Inferior parietal cortex (tissue), 1 donor: Measurements from ENCODE around the gene ZSCAN16.
"Not testable (repeated sequence)": the region's sequence is repeated elsewhere in the genome, so short reads cannot be mapped to it uniquely, and the experiment has no call there.

ENCODE experiments used
- DNase-seq: peaks from one replicate; pipeline ENCODE4 v3.0.0-alpha.2; 2016; ENCODE audit errors: extremely low spot score

The ZSCAN16 gene

DNA sequence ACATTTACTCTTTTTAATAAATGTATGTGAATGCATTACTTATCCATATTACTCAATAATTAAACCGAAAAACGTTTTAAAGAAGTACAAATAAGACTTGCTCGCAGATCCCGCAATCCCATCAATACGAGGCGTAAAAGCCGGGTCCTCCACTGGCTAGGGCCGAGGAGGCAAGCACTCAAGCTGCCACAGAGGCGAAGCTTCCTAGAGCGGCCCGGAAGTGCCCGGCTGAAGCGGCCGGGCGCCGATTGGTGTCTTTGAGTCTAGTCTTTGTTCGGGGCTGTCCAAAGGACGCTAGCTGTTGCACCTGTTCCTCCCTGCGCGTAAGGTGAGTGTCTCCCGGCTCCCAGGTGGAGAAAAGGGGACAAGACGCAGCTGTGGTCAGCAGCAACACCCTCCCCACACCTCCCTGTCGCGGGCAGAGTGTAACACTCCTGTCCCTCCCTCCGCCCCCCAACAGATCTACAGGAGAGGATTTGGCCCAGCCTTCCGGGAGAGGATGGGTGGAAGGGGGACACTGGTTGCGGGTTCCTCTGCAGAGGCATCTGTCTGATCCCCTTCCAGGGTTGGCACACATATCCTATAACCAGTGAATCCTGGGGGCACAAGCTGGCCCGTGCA is at the start of gene ZSCAN16:
Gene ZSCAN16, plus strand, starts transcription at position 260 of the 621 bp plus-strand sequence. CDS start 835 bp downstream, outside the sequence.
- DNase-seq = peak; percentile 87

DNA sequence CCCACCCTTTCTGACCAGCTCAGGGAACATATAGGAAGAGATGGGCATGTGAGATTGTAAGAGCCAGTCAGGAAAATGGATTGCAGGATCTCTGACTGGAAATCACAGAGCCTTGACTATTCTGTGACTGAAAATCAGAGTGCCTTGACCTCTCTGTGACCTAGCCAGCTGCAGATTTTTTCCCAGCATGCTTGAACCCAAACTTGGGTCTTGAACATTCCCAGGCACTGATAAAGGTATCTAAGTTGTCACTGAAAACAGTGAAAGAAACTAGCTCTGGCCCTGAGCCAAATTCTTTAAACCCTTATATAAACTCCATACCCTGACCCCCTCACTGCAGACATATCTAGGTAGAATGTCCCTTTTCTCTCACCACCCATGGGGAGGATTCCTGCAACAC is 46.4 kb upstream of the ZSCAN16 start:
- DNase-seq = no peak

- DNase-seq = no peak
Observed at GRCh38 chr6:28078836-28079235, 45.6 kb upstream of the ZSCAN16 start.

DNA sequence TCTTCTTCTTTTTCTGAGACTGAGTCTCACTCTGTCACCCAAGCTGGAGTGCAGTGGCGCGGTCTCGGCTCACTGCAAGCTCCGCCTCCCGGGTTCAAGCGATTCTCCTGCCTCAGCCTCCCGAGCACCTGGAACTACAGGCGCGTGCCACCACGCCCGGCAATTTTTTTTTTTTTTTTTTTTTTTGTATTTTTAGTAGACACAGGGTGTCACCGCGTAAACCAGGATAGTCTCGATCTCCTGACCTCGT is 44.1 kb upstream of the ZSCAN16 start, which contains the start of gene ZNF165:
Gene ZNF165, plus strand, starts transcription at position 188 of the 250 bp plus-strand sequence. CDS start 4,913 bp downstream, outside the sequence.
- not testable (repeated sequence) for DNase-seq

DNA sequence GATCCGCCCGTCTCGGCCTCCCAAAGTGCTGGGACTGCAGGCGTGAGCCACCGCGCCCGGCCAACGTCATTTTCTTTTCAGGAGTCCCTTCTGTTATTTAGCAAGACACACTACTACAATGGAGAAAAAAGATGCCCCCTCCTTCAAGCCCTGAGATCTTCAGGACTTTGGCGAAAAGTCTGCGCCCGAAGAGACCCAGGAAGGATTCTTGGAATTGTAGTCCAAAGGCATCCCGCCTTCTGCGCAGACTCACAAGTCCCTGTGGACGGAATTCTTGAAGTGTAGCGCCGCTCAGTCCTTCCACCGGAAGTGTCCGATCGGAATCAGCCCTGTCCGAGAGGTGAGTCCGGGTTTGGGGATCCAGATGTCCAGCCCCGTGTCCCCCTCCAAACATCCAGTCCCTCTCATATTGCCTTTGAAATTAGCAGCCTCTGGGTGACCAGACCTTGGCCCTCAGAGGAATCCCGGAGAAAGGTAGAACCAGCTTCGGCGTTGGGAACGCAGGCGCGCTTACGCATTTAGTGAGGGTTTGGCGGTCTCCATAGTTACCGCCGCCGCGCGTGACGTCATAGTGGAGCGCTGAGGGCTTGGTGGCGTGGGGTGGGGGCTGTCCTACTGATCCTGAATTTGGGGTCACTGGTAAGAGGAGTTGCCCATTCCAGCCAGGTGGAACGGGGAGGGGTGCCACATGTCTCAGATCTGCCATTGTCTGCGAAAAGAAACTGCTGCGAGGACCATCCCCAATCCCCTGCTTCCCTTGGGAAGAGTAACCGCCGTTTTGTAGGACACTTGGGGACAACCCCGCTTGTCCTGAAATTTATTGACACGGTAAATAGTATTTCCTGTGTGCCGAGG is 43.6 kb upstream of the ZSCAN16 start:
- peak; percentile 99 for DNase-seq

- no peak for DNase-seq
Observed at GRCh38 chr6:28081486-28081751, 43.0 kb upstream of the ZSCAN16 start.

DNA sequence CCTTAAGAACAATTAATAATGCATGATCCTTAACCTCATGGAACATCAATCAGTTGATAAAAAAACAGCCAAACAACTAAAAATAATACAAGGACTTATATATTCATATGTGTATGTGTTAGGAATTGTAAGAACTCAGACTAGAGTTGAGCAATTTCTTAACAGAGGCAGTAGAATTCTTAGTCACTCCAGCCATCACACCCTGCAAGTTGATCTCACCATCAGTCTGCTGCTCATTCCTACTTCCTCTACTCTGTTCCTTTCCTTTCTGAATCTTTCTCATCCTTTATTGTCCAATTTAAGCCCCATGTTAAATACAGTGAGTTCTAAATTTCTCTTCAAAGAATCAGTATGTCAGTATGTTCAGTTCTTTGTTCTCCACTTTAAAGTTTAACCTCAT is 41.5 kb upstream of the ZSCAN16 start:
- no peak for DNase-seq

GRCh38 chr6:28089054-28089453 is 35.4 kb upstream of the ZSCAN16 start:
- DNase-seq = no peak

- DNase-seq = no peak
Observed at GRCh38 chr6:28090917-28091586, 33.4 kb upstream of the ZSCAN16 start.

- DNase-seq = not testable (repeated sequence)
Observed at GRCh38 chr6:28102222-28102621, 22.2 kb upstream of the ZSCAN16 start.

GRCh38 chr6:28102699-28103098 is 21.7 kb upstream of the ZSCAN16 start:
- not testable (repeated sequence) for DNase-seq

- DNase-seq = peak; percentile 88
Observed at GRCh38 chr6:28104392-28105244, 19.8 kb upstream of the ZSCAN16 start.

GRCh38 chr6:28105245-28105639 is 19.2 kb upstream of the ZSCAN16 start:
- DNase-seq = peak; percentile 17

DNA sequence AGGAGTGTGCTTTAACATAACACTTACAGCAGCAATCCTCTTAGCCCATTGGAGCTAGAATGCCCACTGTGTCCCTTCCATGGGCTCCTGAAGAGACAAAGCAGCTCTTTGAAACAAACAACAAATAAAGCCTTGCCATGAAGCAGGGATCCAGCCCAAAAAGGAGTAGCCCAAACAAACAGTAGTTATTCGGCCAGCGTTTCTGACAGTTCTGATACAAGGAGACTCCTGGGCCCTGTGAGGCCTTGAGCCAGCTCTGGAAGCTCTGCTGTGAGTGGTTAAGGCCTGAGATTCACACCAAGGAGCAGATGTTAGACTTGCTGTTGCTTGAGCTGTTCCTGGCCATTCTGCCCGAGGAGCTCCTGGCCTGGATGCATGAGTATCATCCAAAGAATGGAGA is 16.9 kb upstream of the ZSCAN16 start:
- peak; percentile 36 for DNase-seq

DNA sequence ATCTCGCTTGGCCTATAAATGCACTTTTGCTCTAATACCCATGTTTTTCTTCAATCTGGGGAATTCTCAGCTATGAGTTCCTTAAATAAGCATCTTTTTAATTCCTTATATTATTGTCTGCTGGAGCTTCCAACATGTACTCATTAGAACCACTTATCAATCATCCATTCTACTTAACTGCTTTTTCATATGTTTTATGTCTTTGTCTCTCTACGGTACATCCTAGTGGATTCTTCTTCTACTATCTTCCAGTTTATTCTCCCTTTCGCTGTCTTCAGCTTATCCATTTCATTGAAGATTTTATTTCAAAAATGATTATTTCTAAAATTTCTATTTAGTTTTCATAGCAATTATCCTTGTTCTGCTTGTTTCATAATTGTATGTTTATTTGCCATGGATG is 12.4 kb upstream of the ZSCAN16 start:
- DNase-seq = no peak

DNA sequence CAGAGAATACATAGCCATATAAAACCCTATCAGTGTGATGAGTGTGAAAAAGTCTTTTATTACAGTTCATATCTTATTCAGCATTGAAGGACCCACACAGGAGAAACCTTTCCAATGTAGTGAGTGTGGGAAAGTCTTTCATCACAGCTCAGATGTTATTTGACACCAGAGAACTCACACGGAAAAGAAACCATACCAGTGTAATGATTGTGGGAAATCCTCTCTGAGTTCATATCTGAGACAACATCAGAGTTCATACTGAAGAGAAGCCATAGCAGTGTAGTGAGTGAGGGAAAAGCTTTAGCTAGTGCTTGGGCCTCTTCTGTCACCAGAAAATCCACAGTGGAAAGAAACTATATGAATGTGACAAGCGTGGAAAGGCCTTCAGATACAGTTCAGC is 8.6 kb upstream of the ZSCAN16 start:
- no peak for DNase-seq

DNA sequence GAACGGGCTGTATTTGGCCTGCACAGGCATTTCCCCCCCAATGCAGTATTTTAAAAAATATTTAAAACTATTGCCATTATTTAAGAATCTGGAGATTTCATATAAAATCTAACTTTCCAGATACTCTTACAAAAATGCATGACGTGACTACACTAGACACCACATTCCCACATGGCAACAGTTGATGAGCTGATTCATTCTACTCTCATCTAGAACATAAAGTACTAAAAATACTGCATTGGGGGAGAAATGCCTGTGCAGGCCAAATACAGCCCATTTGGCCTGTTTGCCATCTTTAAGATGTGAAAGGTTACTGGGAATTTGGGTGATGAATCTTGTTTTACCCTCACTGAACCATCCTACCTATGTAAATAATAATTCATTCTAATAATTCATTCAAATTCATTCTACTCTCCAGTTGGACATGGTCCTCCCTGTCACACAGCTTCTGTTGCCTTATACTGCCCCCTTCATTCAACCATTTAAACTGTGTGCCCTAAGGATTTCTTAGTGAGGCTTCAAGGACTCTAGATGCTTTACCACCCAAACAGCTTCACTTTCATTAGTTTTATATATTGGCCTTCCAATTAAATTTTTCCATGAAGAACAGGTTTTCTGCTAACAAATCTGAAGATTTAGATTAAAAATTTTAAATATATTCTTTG is 6.9 kb upstream of the ZSCAN16 start:
- DNase-seq = no peak

GRCh38 chr6:28118217-28118616 is 6.2 kb upstream of the ZSCAN16 start:
- DNase-seq = no peak

DNA sequence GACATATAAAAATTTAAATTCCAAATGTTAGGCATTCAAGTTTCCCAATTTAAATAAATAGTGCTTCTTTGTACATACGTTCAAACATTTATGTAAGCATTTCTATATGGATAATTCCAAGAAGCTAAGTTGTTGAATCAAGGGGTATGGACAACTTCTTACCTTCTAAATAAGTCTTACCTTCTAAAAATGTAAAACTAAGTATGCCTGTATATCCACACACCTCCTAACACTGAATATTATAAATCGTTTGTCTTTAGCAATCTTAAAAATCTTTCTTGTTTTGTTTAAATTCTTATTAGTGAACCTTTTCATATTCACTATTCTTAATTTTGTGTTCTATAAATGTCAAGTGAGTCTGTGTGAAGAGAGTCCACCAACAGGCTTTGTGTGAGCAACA is 2.5 kb upstream of the ZSCAN16 start:
- DNase-seq = no peak

- not testable (repeated sequence) for DNase-seq
Observed at GRCh38 chr6:28122283-28122682, 2.1 kb upstream of the ZSCAN16 start.

DNA sequence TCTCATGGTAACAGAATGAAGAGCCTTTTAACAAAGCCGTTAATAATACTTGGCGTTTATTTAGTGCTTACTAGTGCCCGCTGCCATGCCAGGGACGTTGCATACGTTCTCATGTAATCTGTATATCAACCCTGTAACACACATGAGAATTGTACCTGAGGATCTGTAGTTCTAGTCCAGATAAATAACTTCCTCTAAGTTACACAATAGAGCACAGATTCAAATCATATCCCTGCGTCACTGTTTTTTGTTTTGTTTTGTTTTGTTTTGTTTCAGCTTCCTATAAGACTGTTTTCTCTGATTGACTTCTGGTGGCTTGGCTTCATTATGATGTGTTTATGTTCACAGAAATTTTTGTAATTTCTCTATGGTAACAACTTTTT is 553 bp downstream of the ZSCAN16 start:
- no peak for DNase-seq

- DNase-seq = no peak
Observed at GRCh38 chr6:28125401-28125800, 992 bp downstream of the ZSCAN16 start.
